ENCODE results near the gene LARP1B. TPM values are rescaled to one million over a fixed set of nuclear protein-coding genes. Genes with fewer than 3 reads are reported as not detected.

LARP1B gene
- total and polyA plus RNA-seq, 9 of the 15 experiments (the other 6 are each of a cell fraction or from before 2014, with no cell fraction given), result 19.2 to 59.7 (median 37.9) TPM

GRCh38 chr4:128177498-128177897 is 116.4 kb downstream of the LARP1B start (continued):
- TF ChIP-seq CUX1 (CRISPR knock-in tag; IDR thresholded peaks at IDR 0.05) (no peak), DPF2 (IDR thresholded peaks at IDR 0.05) (peak; percentile 89), ATF4 (CRISPR knock-in tag; IDR thresholded peaks at IDR 0.05) (no peak), NFATC3 (IDR thresholded peaks at IDR 0.05) (peak; percentile 94), CREB3L1 (IDR thresholded peaks at IDR 0.05; ENCODE audit: borderline replicate concordance, low read depth) (no peak), ZNF766 (CRISPR knock-in tag; conservative IDR thresholded peaks at IDR 0.05) (0 out of 2 replicates have a peak, but pooled peaks have one; percentile 30), ATF7 (IDR thresholded peaks at IDR 0.05) (0 out of 2 replicates have a peak, but pooled peaks have one; percentile 19), SAP30 (IDR thresholded peaks at IDR 0.05; ENCODE audit: borderline replicate concordance, insufficient read depth, low read depth, low read length, poor library complexity, severe bottlenecking) (no peak), NUFIP1 (IDR thresholded peaks at IDR 0.05; ENCODE audit: partially characterized antibody) (no peak), TEAD4 (IDR thresholded peaks at IDR 0.05; ENCODE audit: low read length) (peak; percentile 53), TEAD4 (CRISPR knock-in tag; IDR thresholded peaks at IDR 0.05; ENCODE audit: borderline replicate concordance) (no peak), MYBL2 (IDR thresholded peaks at IDR 0.05; ENCODE audit: low read depth) (no peak), MYBL2 (CRISPR knock-in tag; IDR thresholded peaks at IDR 0.05; ENCODE audit: borderline replicate concordance) (no peak), FOSL1 (tag; conservative IDR thresholded peaks at IDR 0.05) (peak; percentile 89), CEBPB (tag; IDR thresholded peaks at IDR 0.05) (no peak), ARNT (IDR thresholded peaks at IDR 0.05) (no peak), JUN (IDR thresholded peaks at IDR 0.05; ENCODE audit: borderline replicate concordance, low read depth, low read length) (peak; percentile 38; the same call in 1 of the 2 replicates), JUN (CRISPR knock-in tag; IDR thresholded peaks at IDR 0.05; ENCODE audit: borderline replicate concordance) (no peak), FOXA1 (IDR thresholded peaks at IDR 0.05; ENCODE audit: borderline replicate concordance) (no peak), HMBOX1 (IDR thresholded peaks at IDR 0.05) (peak; percentile 85), MAFF (IDR thresholded peaks at IDR 0.05; ENCODE audit: low read length) (peak; percentile 70; the same call in 1 of the 2 replicates), HDAC2 (IDR thresholded peaks at IDR 0.05) (0 out of 2 replicates have a peak, but pooled peaks have one; percentile 13)
